Endometrium (tissue), 2 donors: Measurements from ENCODE around the gene PPM1E.
"Not testable (repeated sequence)": the region's sequence is repeated elsewhere in the genome, so short reads cannot be mapped to it uniquely, and the experiment has no call there.

Experiments
- FAIRE-seq: peaks from 2 replicates; lab custom pipeline; 2012; peaks lifted over from hg19 to GRCh38; lab: Jason Lieb, UNC
- donor health status: control.
- donor health status: control.

PPM1E gene

GRCh38 chr17:58840820-58841612 lies 85.4 kb downstream of the PPM1E start:
- no peak for FAIRE-seq

- not testable (repeated sequence) for FAIRE-seq
Observed at GRCh38 chr17:58846413-58846812, 90.8 kb downstream of the PPM1E start.

- FAIRE-seq, result not testable (repeated sequence)
Observed at GRCh38 chr17:58850106-58850505, 94.5 kb downstream of the PPM1E start.

GRCh38 chr17:58865301-58865700 lies 109.6 kb downstream of the PPM1E start:
- FAIRE-seq, result no peak

- FAIRE-seq, result no peak
Observed at GRCh38 chr17:58870747-58871146, 115.1 kb downstream of the PPM1E start.

- FAIRE-seq, result no peak
Observed at GRCh38 chr17:58873926-58874325, 118.3 kb downstream of the PPM1E start.

GRCh38 chr17:58875261-58875660 lies 119.6 kb downstream of the PPM1E start:
- no peak for FAIRE-seq

GRCh38 chr17:58884161-58884560 lies 128.5 kb downstream of the PPM1E start:
- FAIRE-seq, result no peak

GRCh38 chr17:58886514-58886913 lies 130.9 kb downstream of the PPM1E start:
- no peak for FAIRE-seq

- no peak for FAIRE-seq
Observed at GRCh38 chr17:58889928-58890327, 134.3 kb downstream of the PPM1E start.

GRCh38 chr17:58899191-58899590 lies 143.5 kb downstream of the PPM1E start:
- FAIRE-seq, result no peak

GRCh38 chr17:58902322-58902721 lies 146.7 kb downstream of the PPM1E start:
- no peak for FAIRE-seq

GRCh38 chr17:58911741-58912343 lies 156.2 kb downstream of the PPM1E start:
- FAIRE-seq, result no peak

- no peak for FAIRE-seq
Observed at GRCh38 chr17:58913552-58913951, 157.9 kb downstream of the PPM1E start.

- no peak for FAIRE-seq
Observed at GRCh38 chr17:58913971-58914769, 158.5 kb downstream of the PPM1E start.

- FAIRE-seq, result no peak
Observed at GRCh38 chr17:58917228-58917627, 161.6 kb downstream of the PPM1E start.

GRCh38 chr17:58918072-58918471 lies 162.4 kb downstream of the PPM1E start:
- no peak for FAIRE-seq

GRCh38 chr17:58918884-58919283 lies 163.2 kb downstream of the PPM1E start:
- FAIRE-seq, result no peak

GRCh38 chr17:58920773-58921172 lies 165.1 kb downstream of the PPM1E start:
- no peak for FAIRE-seq

GRCh38 chr17:58932956-58933355 lies 177.3 kb downstream of the PPM1E start:
- no peak for FAIRE-seq

- no peak for FAIRE-seq
Observed at GRCh38 chr17:58936295-58936694, 180.6 kb downstream of the PPM1E start.

- FAIRE-seq, result no peak
Observed at GRCh38 chr17:58944166-58944565, 188.5 kb downstream of the PPM1E start.

GRCh38 chr17:58947411-58947810 lies 191.8 kb downstream of the PPM1E start:
- no peak for FAIRE-seq
